NCI-H2196 treated with DMSO at 0.1 percent for 48 hours (cell line): ENCODE data around the gene PKP4.
"Not testable (repeated sequence)": the region's sequence is repeated elsewhere in the genome, so short reads cannot be mapped to it uniquely, and the experiment has no call there.

Experiments
- DNase-seq: peaks from one replicate; lab custom pipeline; 2025; ENCODE audit not compliant: unreplicated experiment; lab: John Stamatoyannopoulos, UW

PKP4 gene, protein sequence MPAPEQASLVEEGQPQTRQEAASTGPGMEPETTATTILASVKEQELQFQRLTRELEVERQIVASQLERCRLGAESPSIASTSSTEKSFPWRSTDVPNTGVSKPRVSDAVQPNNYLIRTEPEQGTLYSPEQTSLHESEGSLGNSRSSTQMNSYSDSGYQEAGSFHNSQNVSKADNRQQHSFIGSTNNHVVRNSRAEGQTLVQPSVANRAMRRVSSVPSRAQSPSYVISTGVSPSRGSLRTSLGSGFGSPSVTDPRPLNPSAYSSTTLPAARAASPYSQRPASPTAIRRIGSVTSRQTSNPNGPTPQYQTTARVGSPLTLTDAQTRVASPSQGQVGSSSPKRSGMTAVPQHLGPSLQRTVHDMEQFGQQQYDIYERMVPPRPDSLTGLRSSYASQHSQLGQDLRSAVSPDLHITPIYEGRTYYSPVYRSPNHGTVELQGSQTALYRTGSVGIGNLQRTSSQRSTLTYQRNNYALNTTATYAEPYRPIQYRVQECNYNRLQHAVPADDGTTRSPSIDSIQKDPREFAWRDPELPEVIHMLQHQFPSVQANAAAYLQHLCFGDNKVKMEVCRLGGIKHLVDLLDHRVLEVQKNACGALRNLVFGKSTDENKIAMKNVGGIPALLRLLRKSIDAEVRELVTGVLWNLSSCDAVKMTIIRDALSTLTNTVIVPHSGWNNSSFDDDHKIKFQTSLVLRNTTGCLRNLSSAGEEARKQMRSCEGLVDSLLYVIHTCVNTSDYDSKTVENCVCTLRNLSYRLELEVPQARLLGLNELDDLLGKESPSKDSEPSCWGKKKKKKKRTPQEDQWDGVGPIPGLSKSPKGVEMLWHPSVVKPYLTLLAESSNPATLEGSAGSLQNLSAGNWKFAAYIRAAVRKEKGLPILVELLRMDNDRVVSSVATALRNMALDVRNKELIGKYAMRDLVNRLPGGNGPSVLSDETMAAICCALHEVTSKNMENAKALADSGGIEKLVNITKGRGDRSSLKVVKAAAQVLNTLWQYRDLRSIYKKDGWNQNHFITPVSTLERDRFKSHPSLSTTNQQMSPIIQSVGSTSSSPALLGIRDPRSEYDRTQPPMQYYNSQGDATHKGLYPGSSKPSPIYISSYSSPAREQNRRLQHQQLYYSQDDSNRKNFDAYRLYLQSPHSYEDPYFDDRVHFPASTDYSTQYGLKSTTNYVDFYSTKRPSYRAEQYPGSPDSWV

DNA sequence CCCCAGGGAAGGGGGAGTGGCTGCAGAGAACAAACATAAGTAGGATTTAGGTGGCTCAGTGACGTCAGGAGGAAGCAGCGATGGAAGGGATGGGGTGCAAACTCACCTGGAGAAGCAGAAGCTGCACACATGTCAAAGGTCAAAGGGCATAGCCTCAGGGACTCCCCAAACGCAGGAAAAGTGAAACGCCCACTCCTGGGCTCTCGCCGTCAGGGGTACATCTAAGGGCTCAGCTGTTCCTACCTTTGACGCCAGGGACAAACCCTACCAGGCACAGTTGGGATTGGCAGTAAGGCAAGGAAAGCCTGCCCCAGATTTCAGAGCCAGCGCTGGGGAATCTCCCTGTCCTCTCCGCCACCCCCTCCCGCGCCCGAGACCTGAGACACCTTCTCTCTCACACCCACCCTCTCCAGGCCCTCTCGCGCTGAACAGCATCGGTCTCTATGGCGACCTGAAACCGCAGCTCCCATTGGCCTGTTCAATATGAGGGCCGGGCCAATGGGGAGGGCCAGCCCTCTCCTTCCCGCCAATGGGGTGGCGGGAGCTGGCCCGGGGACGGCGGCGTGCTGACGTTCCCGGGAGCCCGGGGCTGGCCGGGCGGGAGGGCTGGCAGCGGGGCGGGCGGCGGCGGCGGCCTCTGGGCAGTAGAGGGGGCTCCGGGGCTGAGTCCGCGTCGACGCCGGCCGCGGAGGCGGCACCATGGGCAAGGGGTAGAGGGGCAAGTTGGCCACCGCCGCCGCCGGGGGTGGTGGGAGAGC lies at the start of gene PKP4, which contains the start of gene CCDC148:
PKP4 (plus strand) TSS at position 644 of the 758 bp plus-strand sequence. CDS start 76,233 bp downstream, outside the sequence.
CCDC148 (minus strand) TSS at position 445 of the 758 bp plus-strand sequence; CDS start at position 131, 314 bp downstream.
- DNase-seq = peak; percentile 92

DNA sequence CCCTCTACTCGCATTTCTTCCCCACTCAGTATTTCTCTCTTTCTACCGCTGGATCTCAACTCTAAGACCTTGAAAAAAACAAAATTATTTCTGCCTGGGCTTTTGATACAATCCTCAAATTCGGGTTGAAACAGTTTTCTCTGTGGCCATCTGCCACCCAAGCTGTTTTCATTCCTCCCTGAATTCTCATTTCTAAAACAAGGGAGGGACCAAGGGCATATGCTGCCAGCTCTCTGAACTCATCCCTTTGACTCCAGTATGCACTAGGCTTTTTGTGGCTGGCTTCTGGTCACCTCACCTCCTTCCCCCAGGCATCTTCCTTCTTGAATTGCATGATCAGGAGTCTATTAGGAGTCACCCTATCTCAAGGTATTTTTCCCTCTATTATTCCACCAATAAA lies 49.7 kb upstream of the PKP4 start:
- DNase-seq = no peak

GRCh38 chr2:158410132-158410531 lies 46.6 kb upstream of the PKP4 start:
- DNase-seq = no peak

GRCh38 chr2:158411748-158412147 lies 45.0 kb upstream of the PKP4 start:
- DNase-seq = no peak

DNA sequence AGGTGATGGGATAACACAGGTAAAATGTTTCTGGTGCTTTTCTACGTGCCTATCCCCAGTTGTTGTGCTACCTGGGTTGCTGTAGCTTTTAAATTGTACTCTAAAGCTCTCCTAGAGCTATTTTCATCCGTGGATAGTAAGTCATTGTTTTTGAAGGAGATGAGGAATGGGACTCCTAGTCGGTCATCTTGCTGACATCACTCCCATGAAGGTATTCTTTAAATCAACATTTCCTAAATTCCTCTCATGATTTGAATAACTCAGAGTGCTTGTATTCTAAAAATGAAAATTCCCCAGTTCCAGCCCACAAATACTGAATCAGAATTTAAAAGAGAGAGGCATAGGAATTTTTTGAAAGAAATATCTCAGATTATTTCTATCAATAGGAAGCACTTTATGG lies 44.5 kb upstream of the PKP4 start:
- DNase-seq = no peak

DNA sequence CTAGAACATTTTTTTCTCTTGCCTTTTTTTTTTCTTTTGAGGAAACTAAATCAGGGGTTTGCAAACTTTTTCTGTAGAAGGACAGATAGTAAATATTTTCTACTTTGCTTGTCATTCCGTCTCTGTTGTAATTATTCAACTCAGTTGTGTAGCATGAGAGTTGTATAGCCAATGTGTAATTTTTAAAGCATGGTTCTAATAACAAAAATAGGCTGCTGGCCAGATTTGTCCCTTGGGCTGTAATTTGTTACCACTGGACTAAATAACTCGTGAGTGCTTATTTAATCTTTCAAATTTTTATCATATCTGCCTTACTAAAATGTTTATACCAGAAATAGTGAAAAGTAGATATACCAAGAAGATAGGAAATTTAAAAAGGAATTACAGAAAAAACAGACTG lies 43.2 kb upstream of the PKP4 start:
- no peak for DNase-seq

GRCh38 chr2:158414538-158414937 lies 42.2 kb upstream of the PKP4 start:
- DNase-seq = no peak

GRCh38 chr2:158432117-158432516 lies 24.6 kb upstream of the PKP4 start:
- DNase-seq = no peak

DNA sequence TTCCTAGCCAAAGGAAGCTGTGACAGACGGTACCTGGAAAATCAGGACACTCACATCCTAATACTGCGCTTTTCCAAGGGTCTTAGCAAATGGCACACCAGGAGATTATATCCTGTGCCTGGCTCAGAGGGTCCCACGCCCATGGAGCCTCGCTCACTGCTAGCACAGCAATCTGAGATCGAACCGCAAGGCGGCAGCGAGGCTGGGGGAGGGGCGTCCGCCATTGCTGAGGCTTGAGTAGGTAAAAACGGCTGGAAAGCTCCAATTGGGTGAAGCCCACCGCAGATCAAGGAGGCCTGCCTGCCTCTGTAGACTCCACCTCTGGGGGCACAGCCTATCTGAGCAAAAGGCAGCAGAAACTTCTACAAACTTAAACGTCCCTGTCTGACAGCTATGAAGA lies 23.0 kb upstream of the PKP4 start:
- not testable (repeated sequence) for DNase-seq

DNA sequence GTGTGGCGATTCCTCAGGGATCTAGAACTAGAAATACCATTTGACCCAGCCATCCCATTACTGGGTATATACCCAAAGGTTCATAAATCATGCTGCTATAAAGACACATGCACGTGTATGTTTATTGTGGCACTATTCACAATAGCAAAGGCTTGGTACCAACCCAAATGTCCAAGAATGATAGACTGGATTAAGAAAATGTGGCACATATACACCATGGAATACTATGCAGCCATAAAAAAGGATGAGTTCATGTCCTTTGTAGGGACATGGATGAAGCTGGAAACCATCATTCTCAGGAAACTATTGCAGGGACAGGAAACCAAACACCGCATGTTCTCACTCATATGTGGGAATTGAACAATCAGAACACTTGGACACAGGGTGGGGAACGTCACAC lies 17.7 kb upstream of the PKP4 start:
- not testable (repeated sequence) for DNase-seq

GRCh38 chr2:158443606-158444005 lies 13.1 kb upstream of the PKP4 start:
- DNase-seq = no peak

- peak; percentile 42 for DNase-seq
These were observed 507 bp downstream of the PKP4 start for GRCh38 chr2:158457092-158457825.

DNA sequence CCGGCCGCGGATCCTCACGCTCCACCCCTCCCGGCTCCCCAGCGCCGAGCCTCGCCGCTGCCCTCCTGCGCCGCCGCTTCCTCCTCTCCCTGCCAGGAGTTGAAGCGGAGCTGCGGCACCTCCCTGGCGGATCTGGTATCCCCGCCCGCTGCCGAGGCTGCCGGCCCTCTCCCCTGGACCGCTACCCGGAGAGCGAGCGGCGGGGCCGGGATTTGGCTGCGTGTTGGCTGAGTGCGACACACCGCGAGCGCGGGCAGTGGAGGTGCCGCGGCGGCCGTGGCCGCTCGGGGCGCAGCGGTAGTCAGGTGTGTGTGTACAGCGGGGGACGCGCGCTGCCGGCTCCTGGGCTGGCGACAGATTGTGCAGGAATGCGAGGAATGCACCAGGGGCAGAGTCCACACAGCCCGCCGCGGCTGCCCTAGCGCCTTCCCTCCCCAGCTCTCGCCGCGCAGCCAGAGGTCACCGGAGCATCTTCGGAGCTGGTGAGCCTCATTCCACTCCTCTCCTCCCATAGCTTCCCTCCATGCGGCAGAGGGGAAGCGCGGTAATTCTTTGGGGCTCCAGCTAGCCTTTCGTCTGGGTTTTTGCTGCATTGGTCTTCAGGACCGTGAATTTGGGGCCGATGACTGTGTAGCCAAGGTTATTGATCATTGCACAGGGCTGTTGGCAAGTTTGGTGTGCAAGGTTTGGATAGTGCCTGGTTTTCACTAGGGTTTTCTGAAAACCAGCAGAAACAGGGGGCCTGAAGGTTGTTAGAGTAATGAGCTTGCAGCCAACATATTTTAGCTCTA lies 1.3 kb downstream of the PKP4 start:
- peak; percentile 33 for DNase-seq

- DNase-seq = no peak
These were observed 1.8 kb downstream of the PKP4 start for GRCh38 chr2:158458617-158458920.

DNA sequence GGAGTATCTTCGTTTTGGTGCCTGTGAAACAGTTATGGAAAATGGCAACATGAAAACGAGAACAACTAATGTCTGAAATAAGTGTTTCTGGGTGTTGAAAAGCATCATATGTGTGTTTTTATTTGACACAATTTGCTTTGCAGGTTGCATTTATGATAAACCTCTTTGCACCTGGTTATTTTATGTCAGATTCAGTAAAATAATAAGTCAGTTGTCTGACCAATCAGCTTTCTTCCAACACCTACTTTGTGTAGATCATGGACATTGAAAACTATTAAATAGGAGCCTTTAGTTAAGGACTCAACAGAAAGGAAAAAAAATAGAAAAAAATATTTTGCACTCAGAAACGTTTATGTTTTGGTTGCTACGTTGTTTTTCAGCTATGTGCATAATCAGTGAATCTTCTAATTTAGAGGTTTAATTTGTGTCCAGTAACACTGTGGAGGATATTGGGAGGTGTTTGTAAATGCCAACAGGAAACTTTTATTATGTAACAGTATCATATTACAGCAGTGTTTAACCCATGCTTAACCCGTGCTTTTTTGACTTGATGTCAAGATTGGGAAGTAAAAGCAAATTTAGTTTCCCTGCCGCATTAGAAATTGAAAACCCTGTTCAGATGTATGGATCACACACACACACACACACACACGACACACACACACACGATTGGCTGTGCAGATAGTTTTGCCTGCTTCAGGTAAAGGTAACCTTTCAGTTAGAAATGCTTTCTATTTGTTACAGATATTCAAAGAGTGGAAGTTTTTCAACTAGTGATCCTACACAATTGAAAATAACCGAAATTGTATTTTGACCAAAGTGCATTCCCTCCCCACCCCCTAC lies 2.6 kb downstream of the PKP4 start:
- DNase-seq = no peak

DNA sequence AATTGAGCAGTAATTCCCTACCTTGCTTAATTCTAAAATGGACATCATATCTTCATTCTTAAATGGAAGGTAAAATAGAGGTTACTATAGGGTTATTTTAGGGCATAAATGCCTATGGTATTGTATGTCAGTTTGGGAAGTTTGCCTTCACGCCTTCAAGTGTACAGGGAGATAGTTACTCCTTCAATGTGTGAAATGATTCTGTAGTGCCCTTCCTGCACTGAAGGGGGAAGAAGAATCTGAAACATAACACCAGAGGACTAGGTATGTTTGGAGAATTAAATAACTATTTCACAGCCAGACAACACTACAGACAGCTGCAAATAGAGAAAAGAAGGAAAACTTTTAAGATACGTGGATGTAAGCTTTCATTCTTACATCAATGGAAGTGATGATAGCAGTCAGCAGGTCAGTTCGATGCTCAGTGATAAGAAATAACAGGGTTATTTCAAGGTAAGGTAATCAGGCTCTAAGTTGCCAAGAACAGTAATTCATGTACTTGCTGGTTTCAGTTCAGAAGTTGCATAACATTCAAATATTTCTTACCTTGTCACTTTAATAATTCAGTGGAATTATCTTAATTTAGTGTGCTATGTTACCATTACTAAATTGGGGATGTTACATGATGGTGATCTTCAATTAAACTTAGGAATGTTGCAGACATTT lies 4.0 kb downstream of the PKP4 start:
- no peak for DNase-seq

GRCh38 chr2:158463496-158464095 lies 6.8 kb downstream of the PKP4 start:
- DNase-seq = no peak
